ENCODE data around the gene ELOVL1.

The ELOVL1 gene

DNA sequence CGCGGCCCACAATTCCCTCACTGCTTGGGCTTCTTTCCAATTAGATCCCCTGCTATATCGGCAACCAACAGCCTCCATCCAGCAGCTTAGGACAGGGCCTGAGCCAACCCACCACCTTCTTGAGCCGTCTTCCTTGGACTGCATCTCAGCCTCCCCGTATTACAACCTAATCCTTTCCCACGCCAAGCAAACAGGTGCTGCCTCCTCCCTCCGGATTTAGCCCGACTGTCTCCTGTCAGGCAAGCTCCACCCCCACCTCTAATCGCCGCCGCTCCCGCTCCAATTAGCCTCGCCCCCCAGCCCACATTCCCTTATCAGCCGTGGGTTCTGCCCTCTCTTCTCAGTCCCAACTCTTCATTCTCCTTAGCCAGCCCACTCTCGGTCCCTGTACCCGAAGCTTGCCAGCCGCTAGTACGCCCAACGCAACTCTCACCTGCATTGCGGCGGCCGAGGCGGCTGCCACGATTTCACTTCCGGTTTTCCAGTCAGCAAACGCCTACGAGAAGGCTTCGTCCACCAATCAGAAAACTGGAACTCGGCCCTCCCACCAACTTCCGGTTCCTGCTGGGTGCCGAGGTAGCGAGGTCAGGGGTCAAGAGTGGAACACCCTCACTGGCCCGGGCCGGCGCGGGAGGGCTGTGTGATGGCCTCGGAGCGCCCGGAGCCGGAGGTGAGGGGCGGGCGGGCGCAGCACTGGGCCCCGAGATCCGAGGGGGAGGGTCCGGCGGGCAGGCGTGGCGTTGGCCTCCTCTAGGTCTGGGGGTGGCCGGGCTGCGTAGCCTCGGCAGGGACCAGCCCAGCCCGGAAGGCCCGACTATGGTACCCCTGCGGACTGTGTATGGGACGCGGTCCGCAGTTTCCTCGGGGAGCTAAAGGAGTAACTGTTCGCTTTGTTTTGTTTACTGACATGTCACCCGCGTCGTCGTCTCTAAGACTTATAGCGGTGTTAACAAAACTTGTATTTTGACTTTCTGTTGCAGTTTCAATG, 21.8 kb upstream of the ELOVL1 start, which contains the start of the genes MED8 and SZT2:
TSS of gene MED8 (minus strand) at position 475 of the 988 bp plus-strand sequence. CDS start at position 439, 36 bp downstream.
TSS of gene SZT2 (plus strand) at position 574 of the 988 bp plus-strand sequence. CDS start at position 644, 70 bp downstream.
- peak within 1 kb of the TSS; percentile 92 for H3K4me3 ChIP-seq (ENCODE audit: low read depth, low read length)
- TF ChIP-seq, protein P1, sequence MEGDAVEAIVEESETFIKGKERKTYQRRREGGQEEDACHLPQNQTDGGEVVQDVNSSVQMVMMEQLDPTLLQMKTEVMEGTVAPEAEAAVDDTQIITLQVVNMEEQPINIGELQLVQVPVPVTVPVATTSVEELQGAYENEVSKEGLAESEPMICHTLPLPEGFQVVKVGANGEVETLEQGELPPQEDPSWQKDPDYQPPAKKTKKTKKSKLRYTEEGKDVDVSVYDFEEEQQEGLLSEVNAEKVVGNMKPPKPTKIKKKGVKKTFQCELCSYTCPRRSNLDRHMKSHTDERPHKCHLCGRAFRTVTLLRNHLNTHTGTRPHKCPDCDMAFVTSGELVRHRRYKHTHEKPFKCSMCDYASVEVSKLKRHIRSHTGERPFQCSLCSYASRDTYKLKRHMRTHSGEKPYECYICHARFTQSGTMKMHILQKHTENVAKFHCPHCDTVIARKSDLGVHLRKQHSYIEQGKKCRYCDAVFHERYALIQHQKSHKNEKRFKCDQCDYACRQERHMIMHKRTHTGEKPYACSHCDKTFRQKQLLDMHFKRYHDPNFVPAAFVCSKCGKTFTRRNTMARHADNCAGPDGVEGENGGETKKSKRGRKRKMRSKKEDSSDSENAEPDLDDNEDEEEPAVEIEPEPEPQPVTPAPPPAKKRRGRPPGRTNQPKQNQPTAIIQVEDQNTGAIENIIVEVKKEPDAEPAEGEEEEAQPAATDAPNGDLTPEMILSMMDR (IDR thresholded peaks at IDR 0.05; ENCODE audit: low read depth, low read length, missing control alignments), result no peak
- in situ Hi-C loops (cut with HindIII; ENCODE audit: low sequenced_read_pairs), result loop anchor here (25.0 kb wide), 1 partner anchor 152 kb away; no protein-coding TSS in a partner anchor
- peak; percentile 68 for DNase-seq (ENCODE audit: low read depth)

DNA sequence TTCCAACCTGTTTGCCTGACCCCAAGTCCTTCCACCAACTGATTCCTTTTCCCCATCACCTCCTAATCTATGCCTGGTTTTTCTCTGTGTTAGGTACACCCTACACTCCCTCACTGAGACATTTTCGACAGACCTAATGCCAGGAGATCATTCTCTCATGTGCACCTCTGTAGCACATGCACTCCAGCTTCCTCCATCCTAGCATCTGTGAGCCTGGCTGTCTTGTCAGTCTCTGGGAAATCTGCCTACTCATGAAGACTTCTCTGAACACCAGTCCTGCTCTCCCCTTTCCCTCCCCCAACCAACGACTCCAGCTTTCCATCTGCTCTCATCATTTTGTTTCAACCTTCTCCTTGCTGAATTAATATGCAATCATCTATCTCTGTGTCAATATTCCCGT, 20.8 kb upstream of the ELOVL1 start:
- in situ Hi-C loops (cut with HindIII; ENCODE audit: low sequenced_read_pairs), result loop anchor here (25.0 kb wide), 1 partner anchor 151 kb away; no protein-coding TSS in a partner anchor

DNA sequence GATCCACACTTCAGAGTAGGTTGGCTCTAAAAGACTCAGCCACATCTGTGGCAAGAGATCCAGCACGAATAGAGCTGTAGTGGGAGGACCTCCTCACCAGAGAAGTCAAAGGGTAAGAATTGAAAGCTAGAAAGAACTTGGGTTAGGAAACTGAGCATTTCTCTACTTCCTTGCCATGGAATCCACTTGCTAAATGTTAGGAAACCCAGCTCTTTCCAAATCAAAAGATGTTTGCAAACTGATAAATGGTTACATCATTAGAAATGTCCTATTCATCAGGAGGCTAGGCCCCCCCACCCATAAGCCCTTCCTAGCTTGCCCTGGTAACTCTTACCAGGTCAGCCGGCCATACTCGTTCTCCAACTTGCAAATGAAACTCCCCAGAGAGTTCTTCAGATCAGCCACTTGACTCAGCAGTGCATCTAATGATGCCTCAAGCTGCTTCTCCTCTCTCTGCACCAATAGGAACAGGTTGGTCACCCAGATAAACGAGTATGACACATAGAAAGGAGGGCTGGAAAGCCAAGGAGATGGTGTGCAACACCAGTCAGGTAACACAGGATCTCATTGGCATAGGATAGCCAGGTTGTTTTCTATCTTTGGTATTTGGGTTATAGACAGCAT, 20.3 kb upstream of the ELOVL1 start:
- H3K4me3 ChIP-seq (ENCODE audit: low read depth, low read length), result peak overlapping the region; percentile 92
- in situ Hi-C loops (cut with HindIII; ENCODE audit: low sequenced_read_pairs), result loop anchor here (25.0 kb wide), 1 partner anchor 151 kb away; no protein-coding TSS in a partner anchor
- TF ChIP-seq, protein P1 (IDR thresholded peaks at IDR 0.05; ENCODE audit: low read depth, low read length, missing control alignments), result no peak
- DNase-seq (ENCODE audit: low read depth), result no peak

More for the DNA sequence above, 20.8 kb upstream of the ELOVL1 start:
- TF ChIP-seq, protein P1 (IDR thresholded peaks at IDR 0.05; ENCODE audit: low read depth, low read length, missing control alignments), result no peak
- peak overlapping the region; percentile 92 for H3K4me3 ChIP-seq (ENCODE audit: low read depth, low read length)
- DNase-seq (ENCODE audit: low read depth), result no peak

DNA sequence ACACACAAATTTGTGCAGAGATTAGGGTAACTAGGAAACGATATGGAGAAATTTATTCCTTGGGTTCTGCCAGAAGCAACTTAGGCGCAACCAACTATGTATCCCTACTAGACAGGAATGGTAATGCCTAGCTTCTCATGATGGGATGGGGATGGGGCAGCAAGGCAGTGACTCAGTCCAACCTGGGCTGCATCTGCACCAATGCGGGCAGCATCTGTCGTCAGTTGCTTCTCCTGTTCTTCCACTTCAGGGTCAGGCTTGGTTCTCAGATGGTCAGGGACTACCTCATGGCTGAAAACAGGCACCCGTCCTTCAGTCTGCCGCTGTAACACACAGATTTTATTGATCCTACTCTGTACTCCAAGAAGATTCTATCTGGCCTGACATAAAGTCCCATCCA, 18.9 kb upstream of the ELOVL1 start:
- in situ Hi-C loops (cut with HindIII; ENCODE audit: low sequenced_read_pairs), result loop anchor here (25.0 kb wide), 1 partner anchor 149 kb away; no protein-coding TSS in a partner anchor
- H3K4me3 ChIP-seq (ENCODE audit: low read depth, low read length), result no peak overlapping the region
- no peak for DNase-seq (ENCODE audit: low read depth)
- TF ChIP-seq, protein P1 (IDR thresholded peaks at IDR 0.05; ENCODE audit: low read depth, low read length, missing control alignments), result no peak

DNA sequence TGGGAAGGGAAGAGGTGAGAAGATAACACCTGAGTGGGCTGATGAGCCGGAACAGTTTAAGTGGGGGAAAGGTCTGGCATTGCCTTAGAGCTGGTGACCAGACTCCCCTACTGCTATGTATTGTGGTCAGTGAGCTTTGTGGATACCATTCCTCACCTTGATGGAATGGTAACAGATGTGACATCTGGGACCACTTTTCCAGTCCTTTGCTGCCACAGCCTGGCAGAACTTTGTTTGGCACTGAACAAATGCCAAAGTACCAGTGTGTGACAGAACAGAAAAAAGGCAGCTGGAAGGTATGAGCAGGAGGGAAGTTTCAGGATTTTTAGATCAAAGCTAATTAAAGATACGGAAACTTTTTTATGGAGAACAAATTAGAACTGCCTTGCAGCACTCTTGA, 15.6 kb upstream of the ELOVL1 start:
- H3K4me3 ChIP-seq (ENCODE audit: low read depth, low read length), result no peak overlapping the region
- DNase-seq (ENCODE audit: low read depth), result no peak
- TF ChIP-seq, protein P1 (IDR thresholded peaks at IDR 0.05; ENCODE audit: low read depth, low read length, missing control alignments), result no peak
- in situ Hi-C loops (cut with HindIII; ENCODE audit: low sequenced_read_pairs), result loop anchor here (25.0 kb wide), 1 partner anchor 146 kb away; no protein-coding TSS in a partner anchor

Measured in astrocyte of the cerebellum (primary cell).